SK-N-SH (cell line): ENCODE measurements around the gene DGCR8.

Experiments used
- GATA2 ChIP-seq: sonication (generic); formaldehyde crosslinking; IDR thresholded peaks from 2 replicates; pipeline ENCODE4 v1.5.0; 2020; ENCODE audit warnings: mild to moderate bottlenecking, missing genetic modification reagents
- POLR2AphosphoS5 ChIP-seq: IDR thresholded peaks from 2 replicates; pipeline ENCODE4 v1.6.1; 2012; ENCODE audit warnings: low read depth, low read length
- RXRA ChIP-seq: IDR thresholded peaks from 2 replicates; pipeline ENCODE4 v1.4.0; 2012; ENCODE audit warnings: low read depth, mild to moderate bottlenecking, borderline replicate concordance
- SIN3A ChIP-seq: IDR thresholded peaks from 2 replicates; pipeline ENCODE4 v1.6.1; 2012; ENCODE audit warnings: low read depth, mild to moderate bottlenecking, low read length, moderate library complexity, borderline replicate concordance
- YY1 ChIP-seq: IDR thresholded peaks from 2 replicates; pipeline ENCODE4 v1.4.0; 2012; ENCODE audit warnings: low read depth, mild to moderate bottlenecking
- TF ChIP-seq, protein P1 (sequence below): fragments of 200-600 bp; sonication (generic); IDR thresholded peaks from 2 replicates; pipeline ENCODE4 v1.6.1; 2017; ENCODE audit warnings: antibody characterized with exemption, mild to moderate bottlenecking, moderate library complexity
- TF ChIP-seq, protein P2 (sequence below): IDR thresholded peaks from 2 replicates; pipeline ENCODE4; 2012

DNA sequence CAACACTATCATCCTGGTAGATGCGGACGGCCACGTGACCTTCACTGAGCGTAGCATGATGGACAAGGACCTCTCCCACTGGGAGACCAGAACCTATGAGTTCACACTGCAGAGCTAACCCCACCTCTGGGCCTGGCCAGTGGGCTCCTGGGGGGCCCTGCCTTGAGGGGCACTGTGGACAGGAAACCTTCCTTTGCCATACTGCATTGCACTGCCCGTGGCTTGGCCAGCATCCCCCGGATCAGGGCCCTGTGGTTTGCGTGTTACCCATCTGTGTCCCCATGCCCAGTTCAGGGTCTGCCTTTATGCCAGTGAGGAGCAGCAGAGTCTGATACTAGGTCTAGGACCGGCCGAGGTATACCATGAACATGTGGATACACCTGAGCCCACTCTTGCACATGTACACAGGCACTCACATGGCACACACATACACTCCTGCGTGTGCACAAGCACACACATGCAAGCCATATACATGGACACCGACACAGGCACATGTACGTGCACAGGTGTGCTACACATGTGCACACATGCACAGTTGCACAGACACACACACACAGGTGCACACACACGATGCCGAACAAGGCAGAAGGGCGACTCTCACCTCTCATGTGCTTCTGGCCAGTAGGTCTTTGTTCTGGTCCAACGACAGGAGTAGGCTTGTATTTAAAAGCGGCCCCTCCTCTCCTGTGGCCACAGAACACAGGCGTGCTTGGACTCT, 15.3 kb upstream of the DGCR8 start:
- TF ChIP-seq YY1 (no peak), RXRA (no peak), GATA2 (no peak), SIN3A (no peak), POLR2AphosphoS5 (no peak)
- TF ChIP-seq, protein P1, sequence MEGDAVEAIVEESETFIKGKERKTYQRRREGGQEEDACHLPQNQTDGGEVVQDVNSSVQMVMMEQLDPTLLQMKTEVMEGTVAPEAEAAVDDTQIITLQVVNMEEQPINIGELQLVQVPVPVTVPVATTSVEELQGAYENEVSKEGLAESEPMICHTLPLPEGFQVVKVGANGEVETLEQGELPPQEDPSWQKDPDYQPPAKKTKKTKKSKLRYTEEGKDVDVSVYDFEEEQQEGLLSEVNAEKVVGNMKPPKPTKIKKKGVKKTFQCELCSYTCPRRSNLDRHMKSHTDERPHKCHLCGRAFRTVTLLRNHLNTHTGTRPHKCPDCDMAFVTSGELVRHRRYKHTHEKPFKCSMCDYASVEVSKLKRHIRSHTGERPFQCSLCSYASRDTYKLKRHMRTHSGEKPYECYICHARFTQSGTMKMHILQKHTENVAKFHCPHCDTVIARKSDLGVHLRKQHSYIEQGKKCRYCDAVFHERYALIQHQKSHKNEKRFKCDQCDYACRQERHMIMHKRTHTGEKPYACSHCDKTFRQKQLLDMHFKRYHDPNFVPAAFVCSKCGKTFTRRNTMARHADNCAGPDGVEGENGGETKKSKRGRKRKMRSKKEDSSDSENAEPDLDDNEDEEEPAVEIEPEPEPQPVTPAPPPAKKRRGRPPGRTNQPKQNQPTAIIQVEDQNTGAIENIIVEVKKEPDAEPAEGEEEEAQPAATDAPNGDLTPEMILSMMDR, result no peak
- TF ChIP-seq, protein P2, sequence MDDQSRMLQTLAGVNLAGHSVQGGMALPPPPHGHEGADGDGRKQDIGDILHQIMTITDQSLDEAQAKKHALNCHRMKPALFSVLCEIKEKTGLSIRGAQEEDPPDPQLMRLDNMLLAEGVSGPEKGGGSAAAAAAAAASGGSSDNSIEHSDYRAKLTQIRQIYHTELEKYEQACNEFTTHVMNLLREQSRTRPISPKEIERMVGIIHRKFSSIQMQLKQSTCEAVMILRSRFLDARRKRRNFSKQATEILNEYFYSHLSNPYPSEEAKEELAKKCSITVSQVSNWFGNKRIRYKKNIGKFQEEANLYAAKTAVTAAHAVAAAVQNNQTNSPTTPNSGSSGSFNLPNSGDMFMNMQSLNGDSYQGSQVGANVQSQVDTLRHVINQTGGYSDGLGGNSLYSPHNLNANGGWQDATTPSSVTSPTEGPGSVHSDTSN, result no peak
